Activated CD4-positive, alpha-beta memory T cell treated with anti-CD3 and anti-CD28 coated beads for 36 hours (primary cell): ENCODE results near the gene TSPAN16. TPM values are rescaled to one million over a fixed set of nuclear protein-coding genes. Genes with fewer than 3 reads are reported as not detected.
A peak's percentile ranks its signal among the peaks of the same experiment; 100 is the strongest.

Source experiments
- CTCF ChIA-PET: fragments of 350-600 bp; sonication (Branson Sonifier 250); formaldehyde crosslinking; loops from one replicate; lab custom pipeline; 2021; ENCODE audit warnings: antibody characterized with exemption, inconsistent platforms; lab: Charles Lee
- POLR2A ChIA-PET: fragments of 350-600 bp; sonication (Branson Sonifier 250); formaldehyde crosslinking; loops from one replicate; lab custom pipeline; 2021; ENCODE audit warnings: antibody characterized with exemption; lab: Charles Lee
- DNase-seq: peaks from one replicate; pipeline ENCODE4 v3.0.0-alpha.2; 2020
- H3K27ac Mint-ChIP-seq: one replicate; pipeline ENCODE4 v1.8.0; 2021; ENCODE audit warnings: mixed read lengths
- H3K27me3 Mint-ChIP-seq: one replicate; pipeline ENCODE4 v1.8.0; 2021; ENCODE audit warnings: mixed read lengths
- H3K36me3 Mint-ChIP-seq: one replicate; pipeline ENCODE4 v1.8.0; 2021; ENCODE audit warnings: mixed read lengths
- H3K4me1 Mint-ChIP-seq: one replicate; pipeline ENCODE4 v1.8.0; 2021; ENCODE audit warnings: low read depth, mixed read lengths
- H3K4me3 Mint-ChIP-seq: one replicate; pipeline ENCODE4 v1.8.0; 2021; ENCODE audit warnings: mild to moderate bottlenecking, mixed read lengths
- H3K9me3 Mint-ChIP-seq: one replicate; pipeline ENCODE4 v1.8.0; 2021; ENCODE audit warnings: mixed read lengths
- intact Hi-C: fragments of 100-400 bp; cut with micrococcal nuclease; formaldehyde crosslinking; loops from one replicate; pipeline ENCODE4 v1.15.1; 2023
- total RNA-seq, 2 experiments: library from RNA; stranded (reverse); gene quantifications; one replicate each; pipeline ENCODE4 v1.2.3, GENCODE V29; 2021

The TSPAN16 gene, protein sequence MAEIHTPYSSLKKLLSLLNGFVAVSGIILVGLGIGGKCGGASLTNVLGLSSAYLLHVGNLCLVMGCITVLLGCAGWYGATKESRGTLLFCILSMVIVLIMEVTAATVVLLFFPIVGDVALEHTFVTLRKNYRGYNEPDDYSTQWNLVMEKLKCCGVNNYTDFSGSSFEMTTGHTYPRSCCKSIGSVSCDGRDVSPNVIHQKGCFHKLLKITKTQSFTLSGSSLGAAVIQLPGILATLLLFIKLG
- not detected for total RNA-seq

DNA sequence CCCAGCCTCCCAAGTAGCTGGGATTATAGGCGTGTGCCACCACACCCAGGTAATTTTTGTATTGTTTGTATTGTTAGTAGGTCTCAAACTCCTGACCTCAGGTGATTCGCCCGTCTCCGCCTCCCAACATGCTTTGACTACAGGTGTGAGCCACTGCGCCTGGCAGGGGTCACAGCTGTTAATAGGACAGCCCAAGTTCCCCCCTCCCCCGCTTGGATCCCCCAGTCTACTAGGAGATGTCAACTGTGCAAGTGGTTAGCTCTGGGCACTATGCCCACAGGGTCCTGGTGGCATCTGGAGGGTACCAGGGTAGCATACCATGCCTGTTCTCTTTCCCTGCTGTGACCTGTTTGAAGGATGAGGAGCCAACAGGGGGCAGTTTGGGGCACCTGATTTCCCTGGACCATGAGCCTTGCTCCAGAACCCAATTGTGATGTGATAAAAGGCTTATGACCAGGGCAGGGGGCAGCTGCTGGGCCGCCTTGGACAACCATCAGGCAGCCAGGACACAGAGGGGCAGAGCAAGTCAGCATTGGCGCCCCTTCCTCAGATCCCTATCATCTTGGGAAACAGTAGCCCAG, at the start of gene TSPAN16:
Gene TSPAN16 (plus strand): TSS at position 496 of the 581 bp plus-strand sequence. CDS start 138 bp downstream, outside the sequence.
- ChIA-PET POLR2A (no interaction called here), CTCF (interaction anchor here (1.1 to 4.1 kb wide), 2 partner anchors 79 to 187 kb away, joined by 3 to 23 read pairs; partner anchors contain the start of gene SWSAP1)
- Mint-ChIP-seq H3K36me3 (no peaks in the 10 kb centered on the region), H3K27ac (no peak within 1 kb of the TSS), H3K4me1 (peaks cover 10% of the 10 kb centered on the region), H3K4me3 (no peak within 1 kb of the TSS), H3K9me3 (no peaks in the 10 kb centered on the region), H3K27me3 (peaks cover 10% of the 10 kb centered on the region)
- no peak for DNase-seq
- intact Hi-C loops = no loop called here

DNA sequence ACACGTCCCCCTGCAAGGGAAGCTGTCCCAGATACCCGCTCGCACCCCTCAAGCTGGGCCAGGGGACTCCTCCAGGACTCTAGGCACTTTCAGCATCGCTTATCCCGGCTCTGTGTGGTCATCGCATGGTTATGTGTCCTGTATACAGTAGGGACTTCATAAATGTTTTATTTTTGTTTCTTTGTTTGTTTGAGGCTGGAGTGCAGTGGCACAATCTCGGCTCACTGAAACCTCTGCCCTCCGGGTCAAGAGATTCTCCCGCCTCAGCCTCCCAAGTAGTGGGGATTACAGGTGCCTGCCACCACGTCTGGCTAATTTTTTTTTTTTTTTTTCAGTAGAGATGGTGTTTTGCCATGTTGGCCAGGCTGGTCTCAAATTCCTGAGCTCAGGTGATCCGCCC, 49.0 kb upstream of the TSPAN16 start:
- no peak for DNase-seq
- POLR2A ChIA-PET = no interaction called here
- intact Hi-C loops = no loop called here
- peaks cover 8% of the 10 kb centered on the region for H3K4me1 Mint-ChIP-seq
- no peak overlapping the region for H3K4me3 Mint-ChIP-seq
- no peak overlapping the region for H3K27ac Mint-ChIP-seq
- no peaks in the 10 kb centered on the region for H3K9me3 Mint-ChIP-seq
- H3K36me3 Mint-ChIP-seq = no peaks in the 10 kb centered on the region
- CTCF ChIA-PET = no interaction called here
- H3K27me3 Mint-ChIP-seq = peaks cover 10% of the 10 kb centered on the region

DNA sequence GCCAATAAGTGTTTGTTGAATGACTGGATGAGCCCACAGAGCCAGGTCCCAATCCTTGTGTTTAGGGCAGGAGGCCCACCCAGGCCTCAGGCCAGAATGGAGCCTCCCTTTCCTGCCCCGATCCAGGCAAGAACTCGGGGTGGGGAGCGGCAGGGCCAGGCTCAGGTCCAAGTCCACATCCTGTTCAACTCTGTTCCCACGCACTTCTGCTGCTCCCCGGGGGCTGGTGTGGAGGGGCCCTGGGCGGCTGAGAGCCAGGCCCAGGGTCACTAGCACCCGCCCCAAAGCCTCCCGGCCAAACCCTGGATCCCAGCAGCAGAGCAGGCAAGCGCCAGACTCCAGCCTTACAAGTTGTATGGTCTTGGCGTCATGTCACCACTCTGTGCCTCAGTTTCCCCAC, 48.6 kb upstream of the TSPAN16 start:
- CTCF ChIA-PET = no interaction called here
- H3K36me3 Mint-ChIP-seq = no peaks in the 10 kb centered on the region
- peaks cover 8% of the 10 kb centered on the region for H3K4me1 Mint-ChIP-seq
- no peaks in the 10 kb centered on the region for H3K9me3 Mint-ChIP-seq
- peaks cover 8% of the 10 kb centered on the region for H3K27me3 Mint-ChIP-seq
- no peak for DNase-seq
- intact Hi-C loops = no loop called here
- POLR2A ChIA-PET = no interaction called here
- no peak overlapping the region for H3K27ac Mint-ChIP-seq
- H3K4me3 Mint-ChIP-seq = no peak overlapping the region

- H3K27me3 Mint-ChIP-seq = peaks cover 5% of the 10 kb centered on the region
- H3K4me1 Mint-ChIP-seq = peaks cover 8% of the 10 kb centered on the region
- no peak for DNase-seq
- no peak overlapping the region for H3K27ac Mint-ChIP-seq
- no peaks in the 10 kb centered on the region for H3K9me3 Mint-ChIP-seq
- intact Hi-C loops = no loop called here
- POLR2A ChIA-PET = no interaction called here
- CTCF ChIA-PET = no interaction called here
- H3K36me3 Mint-ChIP-seq = no peaks in the 10 kb centered on the region
- no peak overlapping the region for H3K4me3 Mint-ChIP-seq
Measured at GRCh38 chr19:11247934-11248333, 48.0 kb upstream of the TSPAN16 start.

GRCh38 chr19:11248852-11249251, 47.1 kb upstream of the TSPAN16 start:
- H3K27me3 Mint-ChIP-seq = peaks cover 2% of the 10 kb centered on the region
- ChIA-PET CTCF (no interaction called here), POLR2A (no interaction called here)
- H3K4me1 Mint-ChIP-seq = peaks cover under 1% of the 10 kb centered on the region
- DNase-seq = no peak
- H3K4me3 Mint-ChIP-seq = no peak overlapping the region
- H3K36me3 Mint-ChIP-seq = no peaks in the 10 kb centered on the region
- no peaks in the 10 kb centered on the region for H3K9me3 Mint-ChIP-seq
- H3K27ac Mint-ChIP-seq = no peak overlapping the region
- intact Hi-C loops = no loop called here

GRCh38 chr19:11251217-11251616, 44.7 kb upstream of the TSPAN16 start:
- CTCF ChIA-PET = no interaction called here
- no peak overlapping the region for H3K27ac Mint-ChIP-seq
- POLR2A ChIA-PET = no interaction called here
- H3K27me3 Mint-ChIP-seq = no peaks in the 10 kb centered on the region
- H3K36me3 Mint-ChIP-seq = no peaks in the 10 kb centered on the region
- H3K9me3 Mint-ChIP-seq = no peaks in the 10 kb centered on the region
- intact Hi-C loops = no loop called here
- H3K4me1 Mint-ChIP-seq = no peaks in the 10 kb centered on the region
- H3K4me3 Mint-ChIP-seq = no peak overlapping the region
- no peak for DNase-seq

- H3K27me3 Mint-ChIP-seq = no peaks in the 10 kb centered on the region
- H3K4me1 Mint-ChIP-seq = no peaks in the 10 kb centered on the region
- no peaks in the 10 kb centered on the region for H3K9me3 Mint-ChIP-seq
- H3K4me3 Mint-ChIP-seq = no peak overlapping the region
- ChIA-PET CTCF (no interaction called here), POLR2A (no interaction called here)
- no peaks in the 10 kb centered on the region for H3K36me3 Mint-ChIP-seq
- no peak for DNase-seq
- no peak overlapping the region for H3K27ac Mint-ChIP-seq
- intact Hi-C loops = no loop called here
Measured at GRCh38 chr19:11251650-11252314, 44.2 kb upstream of the TSPAN16 start.

- Mint-ChIP-seq H3K27ac (no peak overlapping the region), H3K4me3 (no peak overlapping the region), H3K9me3 (no peaks in the 10 kb centered on the region), H3K4me1 (no peaks in the 10 kb centered on the region), H3K36me3 (no peaks in the 10 kb centered on the region), H3K27me3 (no peaks in the 10 kb centered on the region)
- POLR2A ChIA-PET = no interaction called here
- DNase-seq = no peak
- intact Hi-C loops = no loop called here
- CTCF ChIA-PET = no interaction called here
Measured at GRCh38 chr19:11252665-11253355, 43.1 kb upstream of the TSPAN16 start.

DNA sequence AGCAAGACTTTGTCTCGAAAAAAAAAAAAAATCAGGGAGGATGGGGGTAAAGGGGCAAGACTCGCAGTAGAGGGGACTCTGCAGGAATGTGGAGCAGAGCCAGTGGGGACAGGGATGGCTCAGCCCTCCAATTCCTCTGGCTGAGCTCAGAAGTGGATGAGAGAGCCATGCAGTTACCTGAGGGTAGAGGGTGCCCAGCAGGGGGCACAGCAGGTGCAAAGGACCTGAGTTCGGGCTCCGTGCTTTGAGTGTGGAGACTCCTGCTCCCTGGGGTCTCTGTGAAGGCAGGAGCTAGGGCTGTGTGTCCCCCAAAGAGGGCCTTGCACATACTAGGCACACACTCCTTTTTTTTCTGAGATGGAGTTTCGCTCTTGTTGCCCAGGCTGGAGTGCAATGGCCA, 41.3 kb upstream of the TSPAN16 start:
- ChIA-PET POLR2A (no interaction called here), CTCF (interaction anchor here (0.7 kb wide), 1 partner anchor 133 kb away, joined by 3 read pairs; no protein-coding TSS in a partner anchor)
- H3K9me3 Mint-ChIP-seq = no peaks in the 10 kb centered on the region
- H3K27me3 Mint-ChIP-seq = no peaks in the 10 kb centered on the region
- intact Hi-C loops = no loop called here
- no peak overlapping the region for H3K27ac Mint-ChIP-seq
- H3K4me3 Mint-ChIP-seq = no peak overlapping the region
- DNase-seq = no peak
- H3K36me3 Mint-ChIP-seq = no peaks in the 10 kb centered on the region
- no peaks in the 10 kb centered on the region for H3K4me1 Mint-ChIP-seq

GRCh38 chr19:11256189-11256588, 39.8 kb upstream of the TSPAN16 start:
- Mint-ChIP-seq H3K27me3 (peaks cover 5% of the 10 kb centered on the region), H3K4me1 (no peaks in the 10 kb centered on the region), H3K27ac (no peak overlapping the region), H3K4me3 (no peak overlapping the region), H3K9me3 (no peaks in the 10 kb centered on the region), H3K36me3 (no peaks in the 10 kb centered on the region)
- DNase-seq = no peak
- CTCF ChIA-PET = no interaction called here
- POLR2A ChIA-PET = no interaction called here
- intact Hi-C loops = no loop called here

DNA sequence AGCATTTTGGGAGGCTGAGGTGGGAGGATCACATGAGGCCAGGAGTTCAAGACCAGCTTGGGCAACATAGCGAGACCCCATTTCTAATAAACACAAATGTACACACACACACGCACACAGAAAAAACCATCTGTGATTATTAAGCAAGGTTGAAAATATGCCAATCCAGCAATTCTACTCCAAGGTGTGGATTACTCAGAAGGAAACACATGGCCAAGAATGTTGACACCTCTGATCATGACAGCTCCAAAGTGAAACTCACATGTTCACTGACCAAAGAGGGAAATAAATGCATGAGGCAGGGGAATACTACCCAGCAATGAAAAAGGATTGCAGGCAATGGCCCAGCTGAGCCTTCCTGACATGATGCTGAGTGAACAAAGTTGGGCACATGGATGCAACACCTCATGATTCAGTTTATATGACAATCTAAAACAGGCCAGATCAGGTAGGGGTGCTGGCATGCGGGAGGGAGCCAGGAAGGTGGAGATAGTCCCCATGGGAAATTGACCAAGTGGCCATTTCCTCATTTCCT, 38.0 kb upstream of the TSPAN16 start:
- Mint-ChIP-seq H3K36me3 (no peaks in the 10 kb centered on the region), H3K4me3 (no peak overlapping the region), H3K27ac (no peak overlapping the region), H3K9me3 (no peaks in the 10 kb centered on the region), H3K4me1 (no peaks in the 10 kb centered on the region), H3K27me3 (peaks cover 14% of the 10 kb centered on the region)
- ChIA-PET CTCF (no interaction called here), POLR2A (no interaction called here)
- intact Hi-C loops = no loop called here
- no peak for DNase-seq

- no peak for DNase-seq
- Mint-ChIP-seq H3K27me3 (peaks cover 34% of the 10 kb centered on the region), H3K4me3 (peak overlapping the region; percentile 48), H3K36me3 (no peaks in the 10 kb centered on the region), H3K9me3 (no peaks in the 10 kb centered on the region), H3K27ac (no peak overlapping the region), H3K4me1 (no peaks in the 10 kb centered on the region)
- intact Hi-C loops = loop anchor here (10.0 kb wide), 1 partner anchor 54 kb away; no protein-coding TSS in a partner anchor
- POLR2A ChIA-PET = no interaction called here
- CTCF ChIA-PET = no interaction called here
Measured at GRCh38 chr19:11260996-11261395, 35.0 kb upstream of the TSPAN16 start.
